22Rv1 (cell line): Measurements from ENCODE around the gene ITGB4.

Source experiments
- CTCF ChIP-seq: fragments of 450-650 bp; IDR thresholded peaks from 2 replicates; pipeline ENCODE4 v1.5.1; 2017; ENCODE audit warnings: mild to moderate bottlenecking
- ZFX ChIP-seq: fragments of 450-650 bp; IDR thresholded peaks from 2 replicates; pipeline ENCODE4 v1.6.1; 2017; ENCODE audit warnings: antibody characterized with exemption, borderline replicate concordance

- no peak for TF ChIP-seq CTCF
- no peak for TF ChIP-seq ZFX
These were observed 44.8 kb upstream of the ITGB4 start for GRCh38 chr17:75676461-75676860.
